NCI-H2196 treated with DMSO at 0.1 percent for 48 hours (cell line): Measurements from ENCODE around the gene HIGD1C.

ENCODE experiments used
- DNase-seq: peaks from one replicate; lab custom pipeline; 2025; ENCODE audit not compliant: unreplicated experiment; lab: John Stamatoyannopoulos, UW

HIGD1C gene

GRCh38 chr12:50981319-50982239 lies 29.2 kb downstream of the HIGD1C start:
- DNase-seq = no peak

GRCh38 chr12:50984586-50985298 lies 32.4 kb downstream of the HIGD1C start:
- no peak for DNase-seq

- no peak for DNase-seq
Observed at GRCh38 chr12:50985322-50985721, 33.0 kb downstream of the HIGD1C start.

GRCh38 chr12:50986966-50987737 lies 34.8 kb downstream of the HIGD1C start:
- no peak for DNase-seq

- DNase-seq = no peak
Observed at GRCh38 chr12:50988051-50988450, 35.7 kb downstream of the HIGD1C start.

- DNase-seq = no peak
Observed at GRCh38 chr12:50988871-50989270, 36.5 kb downstream of the HIGD1C start.

GRCh38 chr12:50990147-50990727 lies 37.9 kb downstream of the HIGD1C start:
- DNase-seq = no peak

GRCh38 chr12:50990791-50991190 lies 38.4 kb downstream of the HIGD1C start:
- DNase-seq = no peak

GRCh38 chr12:50991291-50991690 lies 38.9 kb downstream of the HIGD1C start:
- DNase-seq = no peak

GRCh38 chr12:50992819-50993218 lies 40.5 kb downstream of the HIGD1C start:
- no peak for DNase-seq

GRCh38 chr12:50999093-50999492 lies 46.7 kb downstream of the HIGD1C start:
- DNase-seq = no peak

- no peak for DNase-seq
Observed at GRCh38 chr12:51000245-51000644, 47.9 kb downstream of the HIGD1C start.

- no peak for DNase-seq
Observed at GRCh38 chr12:51001799-51002198, 49.5 kb downstream of the HIGD1C start.

GRCh38 chr12:51004504-51004903 lies 52.2 kb downstream of the HIGD1C start:
- no peak for DNase-seq

- no peak for DNase-seq
Observed at GRCh38 chr12:51005030-51005429, 52.7 kb downstream of the HIGD1C start.

GRCh38 chr12:51005671-51006070 lies 53.3 kb downstream of the HIGD1C start:
- DNase-seq = no peak

GRCh38 chr12:51008329-51009055 lies 56.1 kb downstream of the HIGD1C start:
- DNase-seq = no peak

GRCh38 chr12:51009056-51009440 lies 56.7 kb downstream of the HIGD1C start:
- DNase-seq = no peak

- DNase-seq = no peak
Observed at GRCh38 chr12:51011955-51012354, 59.6 kb downstream of the HIGD1C start.

- DNase-seq = no peak
Observed at GRCh38 chr12:51012570-51013236, 60.4 kb downstream of the HIGD1C start.
